GM18499 (cell line): ENCODE results near the gene TIMMDC1.
A peak's percentile ranks its signal among the peaks of the same experiment; 100 is the strongest.
"Not testable (repeated sequence)": the region's sequence is repeated elsewhere in the genome, so short reads cannot be mapped to it uniquely, and the experiment has no call there.

ENCODE experiments used
- ATAC-seq: cut with Tn5 transposase; IDR thresholded peaks from one replicate; pipeline ENCODE4 v1.9.1; 2021; ENCODE audit warnings: moderate number of reproducible peaks; ENCODE audit not compliant: insufficient read depth, unreplicated experiment

The TIMMDC1 gene

GRCh38 chr3:119553823-119554415, 55.6 kb downstream of the TIMMDC1 start:
- no peak for ATAC-seq

GRCh38 chr3:119555309-119555735, 57.0 kb downstream of the TIMMDC1 start:
- ATAC-seq: no peak

- no peak for ATAC-seq
These were observed 57.6 kb downstream of the TIMMDC1 start for GRCh38 chr3:119555929-119556328.

GRCh38 chr3:119557192-119557876, 59.0 kb downstream of the TIMMDC1 start:
- ATAC-seq: no peak

GRCh38 chr3:119557877-119558269, 59.5 kb downstream of the TIMMDC1 start:
- no peak for ATAC-seq

- ATAC-seq: no peak
These were observed 60.4 kb downstream of the TIMMDC1 start for GRCh38 chr3:119558626-119559317.

- ATAC-seq: peak; percentile 37
These were observed 61.2 kb downstream of the TIMMDC1 start, which contains the start of gene CD80 for GRCh38 chr3:119559441-119559963. TSS of gene CD80 (minus strand) at chr3:119559614. CDS start at chr3:119557728, 1,886 bp downstream.

- no peak for ATAC-seq
These were observed 61.8 kb downstream of the TIMMDC1 start for GRCh38 chr3:119560160-119560559.

- peak; percentile 60 for ATAC-seq
These were observed 64.1 kb downstream of the TIMMDC1 start for GRCh38 chr3:119562307-119562961.

DNA sequence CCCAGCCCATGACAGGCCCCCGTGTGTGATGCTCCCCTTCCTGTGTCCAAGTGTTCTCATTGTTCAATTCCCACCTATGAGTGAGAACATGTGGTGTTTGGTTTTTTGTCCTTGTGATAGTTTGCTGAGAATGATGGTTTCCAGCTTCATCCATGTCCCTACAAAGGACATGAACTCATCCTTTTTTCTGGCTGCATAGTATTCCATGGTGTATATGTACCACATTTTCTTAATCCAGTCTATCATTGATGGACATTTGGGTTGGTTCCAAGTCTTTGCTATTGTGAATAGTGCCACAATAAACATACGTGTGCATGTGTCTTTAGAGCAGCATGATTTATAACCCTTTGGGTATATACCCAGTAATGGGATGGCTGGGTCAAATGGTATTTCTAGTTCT, 65.0 kb downstream of the TIMMDC1 start:
- not testable (repeated sequence) for ATAC-seq

DNA sequence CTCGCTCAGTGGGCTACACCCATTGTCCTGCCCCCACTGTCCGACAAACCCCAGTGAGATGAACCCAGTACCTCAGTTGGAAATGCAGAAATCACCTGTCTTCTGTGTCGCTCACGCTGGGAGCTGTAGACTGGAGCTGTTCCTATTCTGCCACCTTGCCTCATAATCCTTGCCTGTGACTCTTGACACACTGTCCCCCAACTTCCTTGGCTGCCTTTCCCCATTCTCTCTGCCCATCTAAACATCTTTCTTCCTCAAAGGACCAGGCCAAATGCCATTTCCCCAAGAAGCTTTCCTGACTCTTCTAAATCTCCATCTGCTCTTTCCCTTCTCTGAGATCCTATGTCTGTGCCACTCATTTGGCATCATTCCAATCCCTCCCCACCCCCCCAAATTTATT, 70.8 kb downstream of the TIMMDC1 start:
- no peak for ATAC-seq

GRCh38 chr3:119570229-119570628, 71.9 kb downstream of the TIMMDC1 start:
- ATAC-seq: no peak

GRCh38 chr3:119571230-119571629, 72.9 kb downstream of the TIMMDC1 start:
- ATAC-seq: no peak

DNA sequence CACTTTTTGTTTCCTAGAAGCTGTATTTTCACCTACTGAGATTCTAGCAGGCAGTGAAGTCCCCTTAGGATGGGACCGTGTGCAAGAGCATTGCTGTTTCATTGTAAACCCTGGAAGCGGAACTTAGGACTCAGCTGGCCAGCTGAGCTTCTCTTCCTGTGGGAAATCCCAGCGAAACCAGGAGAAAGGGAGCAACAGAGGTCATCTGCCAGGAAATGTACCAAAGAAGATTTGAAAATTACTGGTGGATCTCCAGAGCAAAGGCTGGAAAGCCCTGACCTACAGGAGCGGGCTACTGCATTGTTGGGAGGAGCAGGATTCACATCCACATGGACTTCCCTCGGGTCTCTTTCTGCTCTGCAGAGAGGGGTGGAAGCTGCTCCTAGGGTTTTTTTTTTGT, 73.3 kb downstream of the TIMMDC1 start:
- ATAC-seq: no peak
